Upper lobe of right lung (tissue), 1 donor: ENCODE measurements around the gene MACROD1. TPM values are rescaled to one million over a fixed set of nuclear protein-coding genes. Genes with fewer than 3 reads are reported as not detected.

Experiments
- ATAC-seq: fragments of 200-7000 bp; cut with Tn5 transposase; one replicate; pipeline ENCODE4 v1.9.1; 2020; ENCODE audit warnings: mild to moderate bottlenecking, moderate library complexity
- DNase-seq: peaks from one replicate; pipeline ENCODE4 v3.0.0-alpha.2; 2020
- H3K27ac ChIP-seq: fragments of 200-600 bp; one replicate; pipeline ENCODE4 v1.8.0; 2022
- H3K27me3 ChIP-seq: fragments of 200-600 bp; one replicate; pipeline ENCODE4 v1.8.0; 2022; ENCODE audit warnings: mild to moderate bottlenecking
- H3K36me3 ChIP-seq: fragments of 200-600 bp; one replicate; pipeline ENCODE4 v1.8.0; 2022
- H3K4me1 ChIP-seq: fragments of 200-600 bp; one replicate; pipeline ENCODE4 v1.8.0; 2022
- H3K4me3 ChIP-seq: fragments of 200-600 bp; one replicate; pipeline ENCODE4 v1.8.0; 2022; ENCODE audit warnings: mild to moderate bottlenecking
- H3K9me3 ChIP-seq: fragments of 200-600 bp; one replicate; pipeline ENCODE4 v1.8.0; 2022
- CTCF ChIP-seq: fragments of 200-600 bp; IDR thresholded peaks from one replicate; pipeline ENCODE4 v1.8.0; 2022; ENCODE audit warnings: antibody characterized with exemption
- intact Hi-C: fragments of 100-400 bp; cut with DNase I; formaldehyde crosslinking; loops from one replicate; pipeline ENCODE4 v1.11.0; 2022
- total RNA-seq: library from RNA; stranded (reverse); fragmentation: NEBNext Ultra II Directional; extraction: Animal tissue kit (Norgen Biotek cat#: 25700); gene quantifications from one replicate; pipeline ENCODE4 v1.2.1, GENCODE V29; 2021
- donor health status: DM: no; HTN: yes; CAD: no; lungs with severe emphysema.

The MACROD1 gene
- total RNA-seq, 1 donor from 2014 or later, result 15.8 TPM

- Histone ChIP-seq H3K27ac (no peak overlapping the region), H3K4me1 (no peaks in the 10 kb centered on the region), H3K27me3 (no peaks in the 10 kb centered on the region), H3K4me3 (no peak overlapping the region), H3K36me3 (no peaks in the 10 kb centered on the region), H3K9me3 (no peaks in the 10 kb centered on the region)
- no peak for ATAC-seq
- intact Hi-C loops, result no loop called here
- no peak for TF ChIP-seq CTCF
- no peak for DNase-seq
These were observed 85.5 kb downstream of the MACROD1 start for GRCh38 chr11:64080390-64080789.

- ATAC-seq, result no peak
- no peak for TF ChIP-seq CTCF
- Histone ChIP-seq H3K4me1 (no peaks in the 10 kb centered on the region), H3K4me3 (no peak overlapping the region), H3K27ac (no peak overlapping the region), H3K36me3 (no peaks in the 10 kb centered on the region), H3K27me3 (no peaks in the 10 kb centered on the region), H3K9me3 (no peaks in the 10 kb centered on the region)
- intact Hi-C loops, result no loop called here
- no peak for DNase-seq
These were observed 87.0 kb downstream of the MACROD1 start for GRCh38 chr11:64078905-64079304.

- Histone ChIP-seq H3K27ac (no peak overlapping the region), H3K36me3 (no peaks in the 10 kb centered on the region), H3K4me3 (no peak overlapping the region), H3K27me3 (no peaks in the 10 kb centered on the region), H3K9me3 (no peaks in the 10 kb centered on the region), H3K4me1 (no peaks in the 10 kb centered on the region)
- ATAC-seq, result no peak
- no peak for TF ChIP-seq CTCF
- no peak for DNase-seq
- intact Hi-C loops, result no loop called here
These were observed 87.6 kb downstream of the MACROD1 start for GRCh38 chr11:64078284-64078683.

GRCh38 chr11:64077607-64078006 is 88.3 kb downstream of the MACROD1 start:
- Histone ChIP-seq H3K36me3 (no peaks in the 10 kb centered on the region), H3K4me1 (no peaks in the 10 kb centered on the region), H3K27me3 (no peaks in the 10 kb centered on the region), H3K9me3 (no peaks in the 10 kb centered on the region), H3K27ac (no peak overlapping the region), H3K4me3 (no peak overlapping the region)
- no peak for DNase-seq
- no peak for ATAC-seq
- TF ChIP-seq CTCF, result no peak
- intact Hi-C loops, result no loop called here

- H3K36me3 ChIP-seq, result no peaks in the 10 kb centered on the region
- ATAC-seq, result no peak
- no peak for DNase-seq
- H3K4me1 ChIP-seq, result no peaks in the 10 kb centered on the region
- intact Hi-C loops, result no loop called here
- no peaks in the 10 kb centered on the region for H3K27me3 ChIP-seq
- H3K27ac ChIP-seq, result no peak overlapping the region
- TF ChIP-seq CTCF, result no peak
- H3K4me3 ChIP-seq, result no peak overlapping the region
- no peaks in the 10 kb centered on the region for H3K9me3 ChIP-seq
These were observed 89.2 kb downstream of the MACROD1 start for GRCh38 chr11:64076758-64077157.

GRCh38 chr11:64074239-64074638 is 91.7 kb downstream of the MACROD1 start:
- DNase-seq (peak; percentile 86), ATAC-seq (peak; percentile 86)
- no peaks in the 10 kb centered on the region for H3K36me3 ChIP-seq
- H3K4me3 ChIP-seq, result no peak overlapping the region
- no peak for TF ChIP-seq CTCF
- no peaks in the 10 kb centered on the region for H3K27me3 ChIP-seq
- H3K4me1 ChIP-seq, result no peaks in the 10 kb centered on the region
- no peaks in the 10 kb centered on the region for H3K9me3 ChIP-seq
- H3K27ac ChIP-seq, result no peak overlapping the region
- intact Hi-C loops, result no loop called here
